PC-9 (cell line): ENCODE data around the gene SEC24B. TPM values are rescaled to one million over a fixed set of nuclear protein-coding genes. Genes with fewer than 3 reads are reported as not detected.
A peak's percentile ranks its signal among the peaks of the same experiment; 100 is the strongest.

ENCODE experiments used
- Bru-seq: library from RNA; stranded (reverse); fragments of 400-500 nt; gene quantifications from one replicate; lab custom pipeline; 2021; lab: Mats Ljungman, UMichigan
- BruChase-seq, 2 experiments: library from RNA; stranded (reverse); fragments of 400-500 nt; gene quantifications; one replicate each; lab custom pipeline; 2021; lab: Mats Ljungman, UMichigan
- BruUV-seq: library from RNA; stranded (reverse); fragments of 400-500 nt; replicated peaks from 2 replicates; lab custom pipeline; 2021; lab: Mats Ljungman, UMichigan
- CTCF ChIA-PET: fragments of 300-600 bp; sonication (Branson Sonifier 250); formaldehyde crosslinking; loops from one replicate; lab custom pipeline; 2022; ENCODE audit warnings: antibody characterized with exemption; lab: Charles Lee
- POLR2A ChIA-PET: fragments of 300-600 bp; sonication (Branson Sonifier 250); formaldehyde crosslinking; loops from one replicate; lab custom pipeline; 2022; ENCODE audit warnings: antibody characterized with exemption; ENCODE audit not compliant: unreplicated experiment; lab: Charles Lee
- DNase-seq, 2 experiments: peaks; one replicate each; pipeline versions ENCODE4 v3.0.0 to v3.0.0-alpha.2; 2015 to 2022; ENCODE audit warnings: mixed read lengths in 1 of 2
- H2AFZ ChIP-seq: fragments of 200-600 bp; sonication (generic); 2 replicates; pipeline ENCODE4 v1.8.1; 2017; ENCODE audit warnings: antibody characterized with exemption
- H3F3A ChIP-seq: fragments of 200-600 bp; sonication (generic); 2 replicates; pipeline ENCODE4 v1.8.1; 2017; ENCODE audit warnings: antibody characterized with exemption, mild to moderate bottlenecking, low read depth; ENCODE audit not compliant: insufficient read depth
- H3K27ac ChIP-seq: fragments of 200-600 bp; sonication (generic); 2 replicates; pipeline ENCODE4 v1.6.1; 2016; ENCODE audit warnings: mixed run types
- H3K27me3 ChIP-seq: fragments of 200-600 bp; sonication (generic); 2 replicates; pipeline ENCODE4 v1.6.1; 2016; ENCODE audit warnings: low read depth, mixed run types; ENCODE audit not compliant: insufficient read depth
- H3K36me3 ChIP-seq: fragments of 200-600 bp; sonication (generic); 2 replicates; pipeline ENCODE4 v1.6.1; 2016; ENCODE audit warnings: low read depth, mixed run types
- H3K4me1 ChIP-seq: fragments of 200-600 bp; sonication (generic); replicated peaks from 2 replicates; pipeline ENCODE4 v1.6.1; 2016; ENCODE audit warnings: mixed run types; ENCODE audit not compliant: insufficient read depth
- H3K4me2 ChIP-seq: fragments of 200-600 bp; sonication (generic); 2 replicates; pipeline ENCODE4 v1.6.1; 2017; ENCODE audit warnings: mixed run types
- H3K4me3 ChIP-seq: fragments of 200-600 bp; sonication (generic); 2 replicates; pipeline ENCODE4 v1.6.1; 2016; ENCODE audit warnings: mixed run types
- H3K79me2 ChIP-seq: fragments of 200-600 bp; sonication (generic); 2 replicates; pipeline ENCODE4 v1.6.1; 2017; ENCODE audit warnings: low read depth, mixed run types
- H3K9me2 ChIP-seq: fragments of 200-600 bp; sonication (generic); 2 replicates; pipeline ENCODE4 v1.8.1; 2017; ENCODE audit warnings: mild to moderate bottlenecking; ENCODE audit not compliant: insufficient read depth
- H3K9me3 ChIP-seq: fragments of 200-600 bp; sonication (generic); 2 replicates; pipeline ENCODE4 v1.8.1; 2016; ENCODE audit warnings: low read depth; ENCODE audit not compliant: insufficient read depth
- H4K20me1 ChIP-seq: fragments of 200-600 bp; sonication (generic); 2 replicates; pipeline ENCODE4 v1.8.1; 2017; ENCODE audit not compliant: insufficient read depth
- EZH2 ChIP-seq: fragments of 200-600 bp; sonication (generic); IDR thresholded peaks from 2 replicates; pipeline ENCODE4 v1.8.0; 2017; ENCODE audit warnings: antibody characterized with exemption, low read depth
- intact Hi-C: fragments of 100-400 bp; cut with micrococcal nuclease; formaldehyde crosslinking; loops from one replicate; pipeline ENCODE4 v1.10.0; 2022; ENCODE audit not compliant: unreplicated experiment
- long read RNA-seq: library from polyadenylated mRNA; stranded (forward); transcript quantifications from one replicate; pipeline ENCODE4 v2.0.0, GENCODE V29; 2022
- total RNA-seq: library from RNA; stranded (reverse); gene quantifications from 2 replicates; pipeline ENCODE4 v1.2.3, GENCODE V29; 2021
- TF ChIP-seq, protein P1 (sequence below): fragments of 200-600 bp; sonication (generic); conservative IDR thresholded peaks from 2 replicates; pipeline ENCODE4 v1.6.1; 2017; ENCODE audit warnings: mixed run types, antibody characterized with exemption, mild to moderate bottlenecking, moderate library complexity

Gene SEC24B
- total RNA-seq = 14.3 and 21.7 TPM in 2 replicates
- Bru-seq, nascent RNA = percentile 84 among the genes with signal in this experiment
- percentile 77 among the genes with signal in this experiment for BruChase-seq, experiment 1, labeled RNA remaining after a 2-hour chase
- percentile 71 among the genes with signal in this experiment for BruChase-seq, experiment 2, labeled RNA remaining after a 6-hour chase
- long read RNA-seq, partial matches to known transcripts = 12 of 21 reads
- long read RNA-seq, other reads (novel, unspliced or antisense) = 7 of 21 reads

DNA sequence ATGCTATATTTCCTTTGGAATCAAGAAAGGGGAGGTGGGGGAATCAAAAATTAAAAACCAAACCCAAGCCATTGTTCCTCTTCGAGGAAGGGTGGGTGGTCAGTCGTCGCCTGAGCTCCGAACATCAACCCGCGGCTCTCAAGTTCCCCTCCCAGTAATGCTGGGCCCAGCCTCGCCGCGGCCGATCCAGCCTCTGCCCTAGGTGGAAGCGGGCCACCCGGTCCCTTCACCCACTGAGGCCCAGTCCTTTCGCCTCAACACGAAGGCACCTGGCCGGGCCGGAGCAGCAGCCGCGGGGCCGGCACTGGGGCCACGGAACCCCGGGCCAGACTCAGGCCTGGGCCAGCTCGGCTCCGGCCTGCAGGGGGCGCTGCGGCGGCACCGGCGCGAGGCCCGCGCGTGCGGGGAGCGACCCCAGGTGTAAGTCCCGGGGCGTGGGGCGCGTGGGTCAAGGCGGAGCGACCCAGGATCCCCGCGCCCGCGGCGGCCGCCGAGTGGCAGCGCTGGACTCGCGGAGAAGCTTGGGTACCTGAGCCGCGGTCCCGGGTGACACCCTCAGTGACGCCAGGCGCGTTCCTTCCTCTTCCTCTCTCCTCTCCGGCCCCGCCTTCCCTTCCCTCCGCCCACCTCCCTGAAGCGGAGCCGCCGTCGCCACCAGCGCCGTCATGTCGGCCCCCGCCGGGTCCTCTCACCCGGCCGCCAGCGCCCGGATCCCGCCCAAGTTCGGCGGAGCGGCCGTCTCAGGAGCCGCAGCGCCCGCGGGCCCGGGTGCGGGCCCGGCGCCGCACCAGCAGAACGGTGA, at the start of gene SEC24B:
SEC24B (plus strand) TSS at position 611 of the 802 bp plus-strand sequence; CDS start at position 666, 55 bp downstream.
- Histone ChIP-seq H3K4me2 (peak within 1 kb of the TSS; percentile 94), H3K27me3 (no peaks in the 10 kb centered on the region), H3K9me3 (no peaks in the 10 kb centered on the region), H3K36me3 (no peaks in the 10 kb centered on the region), H3K4me1 (peaks cover 21% of the 10 kb centered on the region), H2AFZ (peak within 1 kb of the TSS; percentile 87), H4K20me1 (peaks cover 12% of the 10 kb centered on the region; the same call in 1 of the 2 replicates), H3K9me2 (no peaks in the 10 kb centered on the region), H3F3A (no peaks in the 10 kb centered on the region), H3K27ac (peak within 1 kb of the TSS; percentile 25), H3K79me2 (peaks cover 56% of the 10 kb centered on the region), H3K4me3 (peak within 1 kb of the TSS; percentile 79)
- no peak for TF ChIP-seq EZH2
- TF ChIP-seq, protein P1, sequence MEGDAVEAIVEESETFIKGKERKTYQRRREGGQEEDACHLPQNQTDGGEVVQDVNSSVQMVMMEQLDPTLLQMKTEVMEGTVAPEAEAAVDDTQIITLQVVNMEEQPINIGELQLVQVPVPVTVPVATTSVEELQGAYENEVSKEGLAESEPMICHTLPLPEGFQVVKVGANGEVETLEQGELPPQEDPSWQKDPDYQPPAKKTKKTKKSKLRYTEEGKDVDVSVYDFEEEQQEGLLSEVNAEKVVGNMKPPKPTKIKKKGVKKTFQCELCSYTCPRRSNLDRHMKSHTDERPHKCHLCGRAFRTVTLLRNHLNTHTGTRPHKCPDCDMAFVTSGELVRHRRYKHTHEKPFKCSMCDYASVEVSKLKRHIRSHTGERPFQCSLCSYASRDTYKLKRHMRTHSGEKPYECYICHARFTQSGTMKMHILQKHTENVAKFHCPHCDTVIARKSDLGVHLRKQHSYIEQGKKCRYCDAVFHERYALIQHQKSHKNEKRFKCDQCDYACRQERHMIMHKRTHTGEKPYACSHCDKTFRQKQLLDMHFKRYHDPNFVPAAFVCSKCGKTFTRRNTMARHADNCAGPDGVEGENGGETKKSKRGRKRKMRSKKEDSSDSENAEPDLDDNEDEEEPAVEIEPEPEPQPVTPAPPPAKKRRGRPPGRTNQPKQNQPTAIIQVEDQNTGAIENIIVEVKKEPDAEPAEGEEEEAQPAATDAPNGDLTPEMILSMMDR = peak; percentile 62
- ChIA-PET CTCF (no interaction called here), POLR2A (no interaction called here)
- BruUV-seq = TSS peak; percentile 64
- peak; percentile 57 to 75 for DNase-seq
- intact Hi-C loops = loop anchor here (2.0 to 5.0 kb wide), 3 partner anchors 129 to 479 kb away; partner anchors contain the start of genes CASP6, EGF and MCUB

DNA sequence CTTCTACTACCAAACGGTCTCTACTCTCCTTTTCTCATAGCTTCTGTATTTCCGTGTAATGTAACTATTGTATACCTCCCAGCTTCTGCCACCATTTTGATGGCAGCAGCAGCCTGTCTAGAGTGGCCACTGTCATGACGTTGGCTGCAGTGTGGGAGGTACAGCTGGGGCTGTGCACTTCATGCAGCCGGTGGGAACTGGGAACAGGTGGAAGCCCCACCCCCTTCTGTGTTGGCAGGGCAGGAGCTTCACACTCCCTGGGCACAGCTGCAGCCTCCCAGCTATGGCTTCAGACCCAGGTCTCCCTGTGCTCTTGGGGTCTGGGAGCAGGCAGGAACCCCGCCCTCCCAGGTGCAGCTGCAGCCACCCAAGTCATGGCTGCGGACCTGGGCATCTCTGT, 49.8 kb upstream of the SEC24B start:
- no TSS peak for BruUV-seq
- DNase-seq = no peak
- Histone ChIP-seq H3K9me3 (no peaks in the 10 kb centered on the region), H3K79me2 (no peaks in the 10 kb centered on the region), H3K4me1 (no peaks in the 10 kb centered on the region), H3K27ac (no peak overlapping the region), H2AFZ (no peak overlapping the region), H3K9me2 (no peaks in the 10 kb centered on the region), H3K27me3 (no peaks in the 10 kb centered on the region), H3K36me3 (no peaks in the 10 kb centered on the region), H3K4me3 (no peak overlapping the region), H3F3A (no peaks in the 10 kb centered on the region), H3K4me2 (no peak overlapping the region), H4K20me1 (no peaks in the 10 kb centered on the region)
- intact Hi-C loops = no loop called here
- TF ChIP-seq, protein P1 = no peak
- no peak for TF ChIP-seq EZH2
- POLR2A ChIA-PET = no interaction called here
- CTCF ChIA-PET = no interaction called here

DNA sequence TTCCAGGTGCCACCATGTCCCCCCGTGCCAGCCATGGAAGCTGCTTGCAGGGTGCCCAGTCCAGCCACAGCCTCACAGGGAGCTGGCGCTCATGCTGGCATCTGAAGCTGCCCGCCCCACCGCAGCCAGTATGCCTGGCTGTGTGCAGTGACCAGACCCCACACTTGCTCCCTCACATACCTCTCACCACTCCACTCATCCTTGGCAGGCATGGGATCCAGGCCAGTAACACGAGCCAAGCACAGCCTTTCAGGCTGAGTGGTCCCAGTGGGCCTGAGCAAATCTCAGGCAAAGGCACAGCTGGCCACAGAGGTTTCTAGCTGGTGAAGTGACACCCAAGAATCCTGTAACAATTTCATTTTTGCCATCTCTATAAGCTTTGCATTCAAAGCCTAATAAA, 48.4 kb upstream of the SEC24B start:
- intact Hi-C loops = no loop called here
- H3K79me2 ChIP-seq = no peaks in the 10 kb centered on the region
- POLR2A ChIA-PET = no interaction called here
- no peak for TF ChIP-seq EZH2
- TF ChIP-seq, protein P1 = no peak
- no peaks in the 10 kb centered on the region for H3K36me3 ChIP-seq
- no peak overlapping the region for H2AFZ ChIP-seq
- H3K4me2 ChIP-seq = no peak overlapping the region
- H3K9me3 ChIP-seq = no peaks in the 10 kb centered on the region
- no peaks in the 10 kb centered on the region for H3K27me3 ChIP-seq
- no peaks in the 10 kb centered on the region for H3K9me2 ChIP-seq
- BruUV-seq = no TSS peak
- H3K4me1 ChIP-seq = no peaks in the 10 kb centered on the region
- CTCF ChIA-PET = no interaction called here
- no peaks in the 10 kb centered on the region for H3F3A ChIP-seq
- no peak overlapping the region for H3K27ac ChIP-seq
- no peaks in the 10 kb centered on the region for H4K20me1 ChIP-seq
- no peak overlapping the region for H3K4me3 ChIP-seq
- DNase-seq = no peak
